Activated CD8-positive, alpha-beta memory T cell treated with anti-CD3 and anti-CD28 coated beads for 24 hours (primary cell): Measurements from ENCODE around the gene CDKAL1.
"Not testable (repeated sequence)": the region's sequence is repeated elsewhere in the genome, so short reads cannot be mapped to it uniquely, and the experiment has no call there.

ENCODE experiments used
- DNase-seq: peaks from one replicate; pipeline ENCODE4 v3.0.0-alpha.2; 2020

Gene CDKAL1

GRCh38 chr6:21046276-21046675, 512.0 kb downstream of the CDKAL1 start:
- DNase-seq = no peak

GRCh38 chr6:21048047-21048446, 513.8 kb downstream of the CDKAL1 start:
- no peak for DNase-seq

GRCh38 chr6:21049148-21049547, 514.9 kb downstream of the CDKAL1 start:
- no peak for DNase-seq

GRCh38 chr6:21049572-21049971, 515.3 kb downstream of the CDKAL1 start:
- no peak for DNase-seq

GRCh38 chr6:21050935-21051334, 516.7 kb downstream of the CDKAL1 start:
- no peak for DNase-seq

GRCh38 chr6:21051777-21052176, 517.5 kb downstream of the CDKAL1 start:
- DNase-seq = no peak

GRCh38 chr6:21053612-21054011, 519.4 kb downstream of the CDKAL1 start:
- DNase-seq = no peak

- not testable (repeated sequence) for DNase-seq
These were observed 521.2 kb downstream of the CDKAL1 start for GRCh38 chr6:21055480-21055879.

GRCh38 chr6:21061892-21062291, 527.6 kb downstream of the CDKAL1 start:
- no peak for DNase-seq

- no peak for DNase-seq
These were observed 530.6 kb downstream of the CDKAL1 start for GRCh38 chr6:21064756-21065340.

GRCh38 chr6:21067521-21067920, 533.3 kb downstream of the CDKAL1 start:
- no peak for DNase-seq

- no peak for DNase-seq
These were observed 536.4 kb downstream of the CDKAL1 start for GRCh38 chr6:21070620-21071019.

- no peak for DNase-seq
These were observed 537.7 kb downstream of the CDKAL1 start for GRCh38 chr6:21071780-21072468.

- DNase-seq = no peak
These were observed 539.1 kb downstream of the CDKAL1 start for GRCh38 chr6:21073318-21073839.

- DNase-seq = no peak
These were observed 540.2 kb downstream of the CDKAL1 start for GRCh38 chr6:21074484-21074883.

- DNase-seq = no peak
These were observed 541.7 kb downstream of the CDKAL1 start for GRCh38 chr6:21075986-21076385.

GRCh38 chr6:21078497-21078896, 544.2 kb downstream of the CDKAL1 start:
- DNase-seq = no peak

- no peak for DNase-seq
These were observed 545.3 kb downstream of the CDKAL1 start for GRCh38 chr6:21079468-21080048.

GRCh38 chr6:21080221-21080620, 546.0 kb downstream of the CDKAL1 start:
- DNase-seq = no peak

- DNase-seq = no peak
These were observed 547.8 kb downstream of the CDKAL1 start for GRCh38 chr6:21082091-21082490.

- DNase-seq = no peak
These were observed 549.5 kb downstream of the CDKAL1 start for GRCh38 chr6:21083708-21084107.

GRCh38 chr6:21084656-21085055, 550.4 kb downstream of the CDKAL1 start:
- DNase-seq = no peak

GRCh38 chr6:21085211-21085610, 551.0 kb downstream of the CDKAL1 start:
- no peak for DNase-seq

- no peak for DNase-seq
These were observed 551.4 kb downstream of the CDKAL1 start for GRCh38 chr6:21085643-21086042.
